Loucy (cell line): ENCODE data around the gene GCH1.

ENCODE experiments used
- H2AFZ ChIP-seq: fragments of 200-600 bp; sonication (generic); 2 replicates; pipeline ENCODE4 v1.6.0; 2016; ENCODE audit warnings: antibody characterized with exemption, mild to moderate bottlenecking, low read length, moderate library complexity
- H3F3A ChIP-seq: fragments of 200-600 bp; 2 replicates; pipeline ENCODE4 v1.6.0; 2016; ENCODE audit warnings: antibody characterized with exemption, low read depth, mild to moderate bottlenecking
- H3K27me3 ChIP-seq: fragments of 200-600 bp; sonication (generic); 2 replicates; pipeline ENCODE4 v1.6.1; 2014; ENCODE audit warnings: low read length, mild to moderate bottlenecking; ENCODE audit not compliant: insufficient read depth, poor library complexity, severe bottlenecking
- H3K36me3 ChIP-seq: fragments of 200-600 bp; sonication (generic); 2 replicates; pipeline ENCODE4 v1.6.1; 2016; ENCODE audit warnings: low read length; ENCODE audit not compliant: insufficient read depth
- H3K4me1 ChIP-seq: fragments of 200-600 bp; sonication (generic); 2 replicates; pipeline ENCODE4 v1.5.1; 2014; ENCODE audit warnings: low read length, mild to moderate bottlenecking; ENCODE audit not compliant: insufficient read depth, poor library complexity, severe bottlenecking
- H3K4me2 ChIP-seq: fragments of 200-600 bp; sonication (generic); 2 replicates; pipeline ENCODE4 v1.6.0; 2014; ENCODE audit warnings: antibody characterized with exemption, low read length, low read depth, mild to moderate bottlenecking; ENCODE audit not compliant: poor library complexity, severe bottlenecking
- H3K4me3 ChIP-seq: fragments of 200-600 bp; sonication (generic); 2 replicates; pipeline ENCODE4 v1.5.1; 2014; ENCODE audit warnings: low read length, mild to moderate bottlenecking, mixed read lengths; ENCODE audit not compliant: poor library complexity, severe bottlenecking
- H3K79me2 ChIP-seq: fragments of 200-600 bp; sonication (generic); 2 replicates; pipeline ENCODE4 v1.6.1; 2014; ENCODE audit warnings: low read length; ENCODE audit not compliant: insufficient read depth
- H3K9ac ChIP-seq: fragments of 200-600 bp; sonication (generic); 2 replicates; pipeline ENCODE4 v1.6.0; 2014; ENCODE audit warnings: mild to moderate bottlenecking, low read depth, low read length, moderate library complexity; ENCODE audit not compliant: poor library complexity, severe bottlenecking
- H3K9me2 ChIP-seq: fragments of 200-600 bp; sonication (generic); replicated peaks from 2 replicates; pipeline ENCODE4 v1.6.1; 2016; ENCODE audit warnings: low read depth, low read length, mixed read lengths
- H3K9me3 ChIP-seq: fragments of 200-600 bp; sonication (generic); 2 replicates; pipeline ENCODE4 v1.6.1; 2014; ENCODE audit warnings: mild to moderate bottlenecking, antibody characterized with exemption, low read length, low read depth; ENCODE audit not compliant: insufficient read depth
- H4K20me1 ChIP-seq: fragments of 200-600 bp; sonication (generic); 2 replicates; pipeline ENCODE4 v1.6.0; 2014; ENCODE audit warnings: antibody characterized with exemption, low read length, mild to moderate bottlenecking; ENCODE audit not compliant: insufficient read depth, poor library complexity, severe bottlenecking
- EZH2phosphoT487 ChIP-seq: fragments of 200-600 bp; IDR thresholded peaks from 2 replicates; pipeline ENCODE4 v1.6.1; 2018; ENCODE audit warnings: antibody characterized with exemption, mild to moderate bottlenecking, moderate library complexity, borderline replicate concordance
- TF ChIP-seq, protein P1 (sequence below): fragments of 200-600 bp; sonication (generic); conservative IDR thresholded peaks from 2 replicates; pipeline ENCODE4 v1.5.1; 2014; ENCODE audit warnings: mild to moderate bottlenecking, antibody characterized with exemption, low read length

GCH1 gene

DNA sequence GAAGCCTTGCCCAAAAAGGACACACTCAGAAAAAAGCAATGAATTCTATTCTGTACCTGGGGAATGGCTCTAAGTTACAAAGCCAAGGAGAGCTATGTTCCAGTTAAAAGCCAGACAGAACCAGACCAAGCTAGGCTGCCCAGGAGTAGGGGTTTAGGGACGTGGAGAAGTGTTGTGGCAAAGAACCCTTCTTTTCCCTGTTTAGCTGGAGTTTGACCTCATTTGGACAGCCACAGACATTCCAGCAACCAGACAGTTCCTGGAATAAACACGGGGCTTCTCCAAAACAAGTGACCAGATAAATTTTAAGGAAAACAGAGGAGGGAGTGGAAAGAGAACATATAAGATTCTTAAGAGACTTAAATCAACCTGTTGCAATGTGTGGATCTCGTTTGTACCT lies 62.3 kb downstream of the GCH1 start:
- peaks cover 10% of the 10 kb centered on the region; the same call in 1 of the 2 replicates for H3K36me3 ChIP-seq
- H3K27me3 ChIP-seq, result no peaks in the 10 kb centered on the region
- H3K9me2 ChIP-seq, result no peaks in the 10 kb centered on the region
- no peak overlapping the region for H2AFZ ChIP-seq
- no peak overlapping the region for H3K4me2 ChIP-seq
- H4K20me1 ChIP-seq, result no peaks in the 10 kb centered on the region
- no peaks in the 10 kb centered on the region for H3K79me2 ChIP-seq
- H3K9ac ChIP-seq, result no peak overlapping the region
- H3K4me3 ChIP-seq, result no peak overlapping the region
- H3K4me1 ChIP-seq, result no peaks in the 10 kb centered on the region
- TF ChIP-seq, protein P1, sequence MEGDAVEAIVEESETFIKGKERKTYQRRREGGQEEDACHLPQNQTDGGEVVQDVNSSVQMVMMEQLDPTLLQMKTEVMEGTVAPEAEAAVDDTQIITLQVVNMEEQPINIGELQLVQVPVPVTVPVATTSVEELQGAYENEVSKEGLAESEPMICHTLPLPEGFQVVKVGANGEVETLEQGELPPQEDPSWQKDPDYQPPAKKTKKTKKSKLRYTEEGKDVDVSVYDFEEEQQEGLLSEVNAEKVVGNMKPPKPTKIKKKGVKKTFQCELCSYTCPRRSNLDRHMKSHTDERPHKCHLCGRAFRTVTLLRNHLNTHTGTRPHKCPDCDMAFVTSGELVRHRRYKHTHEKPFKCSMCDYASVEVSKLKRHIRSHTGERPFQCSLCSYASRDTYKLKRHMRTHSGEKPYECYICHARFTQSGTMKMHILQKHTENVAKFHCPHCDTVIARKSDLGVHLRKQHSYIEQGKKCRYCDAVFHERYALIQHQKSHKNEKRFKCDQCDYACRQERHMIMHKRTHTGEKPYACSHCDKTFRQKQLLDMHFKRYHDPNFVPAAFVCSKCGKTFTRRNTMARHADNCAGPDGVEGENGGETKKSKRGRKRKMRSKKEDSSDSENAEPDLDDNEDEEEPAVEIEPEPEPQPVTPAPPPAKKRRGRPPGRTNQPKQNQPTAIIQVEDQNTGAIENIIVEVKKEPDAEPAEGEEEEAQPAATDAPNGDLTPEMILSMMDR, result no peak
- TF ChIP-seq EZH2phosphoT487, result no peak
- H3F3A ChIP-seq, result no peaks in the 10 kb centered on the region
- H3K9me3 ChIP-seq, result no peaks in the 10 kb centered on the region

DNA sequence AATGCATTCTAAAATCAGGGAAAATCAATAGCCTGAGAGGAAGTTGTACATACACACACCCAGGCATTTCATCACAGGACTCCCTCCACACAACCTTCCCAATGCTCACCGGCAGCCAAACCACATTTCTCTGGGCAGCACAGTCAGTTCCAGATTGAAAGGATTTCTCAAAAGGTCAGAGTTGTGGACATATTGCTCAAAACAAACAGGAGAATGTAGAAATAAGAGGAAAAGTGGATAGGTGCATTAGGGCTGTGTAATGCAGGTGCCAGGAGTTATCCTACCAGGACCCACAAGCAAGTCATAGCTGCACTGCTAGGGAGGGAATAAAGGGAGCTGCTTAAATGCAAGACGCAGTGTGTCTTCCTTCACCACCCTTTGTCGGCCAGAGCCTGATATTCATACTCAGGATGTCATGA lies 62.9 kb downstream of the GCH1 start:
- TF ChIP-seq EZH2phosphoT487, result no peak
- TF ChIP-seq, protein P1, result no peak
- Histone ChIP-seq H3K9me3 (no peaks in the 10 kb centered on the region), H4K20me1 (no peaks in the 10 kb centered on the region), H2AFZ (no peak overlapping the region), H3K4me1 (no peaks in the 10 kb centered on the region), H3K9ac (no peak overlapping the region), H3K4me2 (no peak overlapping the region), H3K4me3 (no peak overlapping the region), H3K9me2 (no peaks in the 10 kb centered on the region), H3F3A (no peaks in the 10 kb centered on the region), H3K79me2 (no peaks in the 10 kb centered on the region), H3K27me3 (no peaks in the 10 kb centered on the region), H3K36me3 (peaks cover 10% of the 10 kb centered on the region; the same call in 1 of the 2 replicates)

DNA sequence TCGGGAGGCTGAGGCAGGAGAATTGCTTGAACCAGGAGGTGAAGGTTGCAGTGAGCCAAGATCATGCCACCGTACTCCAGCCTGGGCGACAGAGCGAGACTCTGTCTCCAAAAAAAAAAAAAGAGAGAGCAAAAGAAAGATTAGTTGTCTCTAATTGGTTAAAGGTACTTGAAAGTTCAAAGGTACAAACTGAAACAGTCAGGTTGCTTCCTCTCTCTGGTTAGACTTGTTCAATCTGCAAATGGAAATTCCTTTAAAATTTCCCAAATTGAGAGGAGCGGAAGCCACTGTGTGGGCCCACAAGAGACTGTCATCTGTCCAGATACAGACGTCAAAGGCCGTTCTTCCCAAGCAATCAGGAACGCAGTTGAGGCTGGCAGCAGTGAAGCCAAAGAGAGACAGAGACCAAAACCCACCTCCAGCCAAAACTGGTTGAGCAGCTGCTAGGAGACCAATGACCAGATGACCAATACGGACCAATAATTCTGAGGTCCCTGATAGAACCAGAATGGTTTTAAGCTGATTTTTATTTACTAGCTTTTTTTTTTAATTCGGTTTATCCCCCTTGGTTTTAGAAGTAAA lies 63.6 kb downstream of the GCH1 start:
- H3K9me3 ChIP-seq, result no peaks in the 10 kb centered on the region
- H3K9me2 ChIP-seq, result no peaks in the 10 kb centered on the region
- H3K4me2 ChIP-seq, result no peak overlapping the region
- TF ChIP-seq, protein P1, result no peak
- no peak for TF ChIP-seq EZH2phosphoT487
- H3K36me3 ChIP-seq, result peaks cover 10% of the 10 kb centered on the region; the same call in 1 of the 2 replicates
- no peaks in the 10 kb centered on the region for H3F3A ChIP-seq
- H3K9ac ChIP-seq, result no peak overlapping the region
- no peaks in the 10 kb centered on the region for H3K79me2 ChIP-seq
- no peak overlapping the region for H3K4me3 ChIP-seq
- H3K4me1 ChIP-seq, result no peaks in the 10 kb centered on the region
- no peaks in the 10 kb centered on the region for H4K20me1 ChIP-seq
- no peaks in the 10 kb centered on the region for H3K27me3 ChIP-seq
- no peak overlapping the region for H2AFZ ChIP-seq
